Measurements from ENCODE around the gene ADAP1.
"Not testable (repeated sequence)": the region's sequence is repeated elsewhere in the genome, so short reads cannot be mapped to it uniquely, and the experiment has no call there.

ADAP1 gene

DNA sequence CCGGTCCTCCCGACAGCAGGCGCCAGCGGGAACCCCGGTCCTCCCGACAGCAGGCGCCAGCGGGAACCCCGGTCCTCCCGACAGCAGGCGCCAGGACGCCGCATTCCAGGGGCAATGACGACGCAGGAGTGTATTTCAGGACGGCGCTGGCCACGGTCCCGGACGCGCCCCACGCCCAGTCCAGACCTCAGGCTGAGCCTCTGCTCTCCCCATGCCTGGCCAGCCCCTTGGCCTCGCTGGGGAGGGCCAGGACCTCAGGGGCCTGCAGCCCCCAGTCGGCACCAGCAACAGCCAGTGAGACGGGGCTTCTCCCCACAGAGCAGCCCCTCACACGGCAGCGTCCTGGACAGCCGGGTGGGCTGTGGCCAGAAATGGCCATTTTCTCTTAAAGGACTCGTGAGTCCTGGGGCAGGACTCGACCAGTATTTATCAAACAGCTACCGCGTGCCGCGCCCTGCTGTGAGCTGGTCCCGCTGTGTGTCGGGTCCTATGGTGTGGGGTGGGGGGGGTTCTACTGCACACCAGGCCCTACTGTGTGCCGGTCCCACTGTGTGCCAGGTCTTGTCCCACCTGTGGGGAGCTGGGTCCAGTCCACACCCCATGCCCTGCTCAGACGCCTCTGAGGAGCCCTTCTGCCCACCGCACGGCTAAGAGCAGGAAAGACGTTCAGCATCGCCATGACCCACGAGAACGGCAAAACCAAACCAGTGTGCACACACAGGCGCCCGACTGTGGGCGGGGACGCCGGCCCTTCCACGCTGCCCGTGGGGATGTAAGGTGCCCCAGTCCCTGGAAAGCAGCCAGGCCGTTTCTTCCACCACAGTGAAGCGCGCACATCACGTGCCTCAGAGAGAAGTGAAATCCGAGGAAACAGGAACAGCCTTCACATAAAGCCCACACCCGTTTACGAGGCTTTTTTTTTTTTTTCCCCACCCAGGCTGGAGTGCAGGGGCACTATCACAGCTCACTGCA, 44.8 kb downstream of the ADAP1 start:
- Histone ChIP-seq H3K9me3 (ENCODE audit: control insufficient read depth, insufficient read depth, low read length) (no peaks in the 10 kb centered on the region), H3K4me3 (ENCODE audit: low read depth, low read length) (peak overlapping the region; percentile 26), H3K27me3 (ENCODE audit: control insufficient read depth, insufficient read depth, low read length) (peaks cover 12% of the 10 kb centered on the region), H3K4me1 (ENCODE audit: control insufficient read depth, insufficient read depth, low read length) (no peaks in the 10 kb centered on the region), H3K36me3 (ENCODE audit: control insufficient read depth, insufficient read depth, low read length) (no peaks in the 10 kb centered on the region), H3K9ac (ENCODE audit: low read depth, low read length) (no peak overlapping the region)

GRCh38 chr7:908591-909357, 45.7 kb downstream of the ADAP1 start:
- not testable (repeated sequence) for H3K9me3 ChIP-seq (ENCODE audit: control insufficient read depth, insufficient read depth, low read length); H3K4me1 ChIP-seq (ENCODE audit: control insufficient read depth, insufficient read depth, low read length); H3K36me3 ChIP-seq (ENCODE audit: control insufficient read depth, insufficient read depth, low read length); H3K9ac ChIP-seq (ENCODE audit: low read depth, low read length)
- H3K4me3 ChIP-seq (ENCODE audit: low read depth, low read length) = peak overlapping the region; percentile 26
- peaks cover 12% of the 10 kb centered on the region for H3K27me3 ChIP-seq (ENCODE audit: control insufficient read depth, insufficient read depth, low read length)

DNA sequence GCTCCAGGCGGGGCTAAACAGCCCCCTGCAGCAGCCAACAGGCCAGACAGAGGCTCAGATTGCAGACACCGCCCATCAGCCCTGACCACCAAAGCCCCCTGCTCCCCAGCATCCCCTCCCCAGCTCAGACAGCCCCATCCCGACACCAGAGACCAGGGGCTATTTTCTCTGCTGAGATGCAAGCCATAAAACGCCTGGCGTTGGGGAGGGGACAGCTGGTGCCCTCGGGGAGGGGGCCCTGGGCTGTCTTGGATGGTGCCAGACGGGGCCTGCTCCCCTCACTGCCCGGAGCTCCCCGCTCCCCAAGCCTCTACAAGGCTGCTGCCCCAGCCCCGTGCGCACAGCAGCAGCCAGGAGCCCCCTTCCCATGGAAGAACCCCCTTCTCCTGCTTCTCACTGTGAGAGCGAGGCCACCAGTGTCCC, 46.3 kb downstream of the ADAP1 start:
- Histone ChIP-seq H3K4me1 (ENCODE audit: control insufficient read depth, insufficient read depth, low read length) (no peaks in the 10 kb centered on the region), H3K4me3 (ENCODE audit: low read depth, low read length) (no peak overlapping the region), H3K27me3 (ENCODE audit: control insufficient read depth, insufficient read depth, low read length) (peaks cover 12% of the 10 kb centered on the region), H3K36me3 (ENCODE audit: control insufficient read depth, insufficient read depth, low read length) (no peaks in the 10 kb centered on the region), H3K9me3 (ENCODE audit: control insufficient read depth, insufficient read depth, low read length) (no peaks in the 10 kb centered on the region), H3K9ac (ENCODE audit: low read depth, low read length) (no peak overlapping the region)

- Histone ChIP-seq H3K4me1 (ENCODE audit: control insufficient read depth, insufficient read depth, low read length) (no peaks in the 10 kb centered on the region), H3K9me3 (ENCODE audit: control insufficient read depth, insufficient read depth, low read length) (no peaks in the 10 kb centered on the region), H3K9ac (ENCODE audit: low read depth, low read length) (no peak overlapping the region), H3K27me3 (ENCODE audit: control insufficient read depth, insufficient read depth, low read length) (peaks cover 12% of the 10 kb centered on the region), H3K36me3 (ENCODE audit: control insufficient read depth, insufficient read depth, low read length) (no peaks in the 10 kb centered on the region), H3K4me3 (ENCODE audit: low read depth, low read length) (no peak overlapping the region)
These were observed 47.1 kb downstream of the ADAP1 start for GRCh38 chr7:907158-907980.

DNA sequence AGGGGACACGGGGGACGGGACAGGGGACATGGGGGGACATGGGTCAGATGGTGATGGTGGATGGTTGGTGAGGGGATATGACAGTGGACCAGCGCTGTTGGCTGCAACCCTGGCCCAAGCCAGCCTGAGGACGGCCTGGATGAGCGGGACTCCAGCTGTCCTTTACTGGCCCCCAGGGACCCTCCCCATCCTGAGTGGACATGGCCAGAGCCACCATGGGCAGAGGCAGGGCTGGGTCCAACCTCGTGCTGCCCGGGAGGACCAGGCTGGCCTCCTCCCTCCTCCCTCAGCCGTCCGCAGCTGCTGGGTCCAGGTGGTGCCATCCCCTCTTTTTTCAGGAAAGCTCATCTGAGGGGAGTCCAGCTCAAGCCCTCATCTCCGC, 47.7 kb downstream of the ADAP1 start:
- H3K36me3 ChIP-seq (ENCODE audit: control insufficient read depth, insufficient read depth, low read length) = no peaks in the 10 kb centered on the region
- no peaks in the 10 kb centered on the region for H3K4me1 ChIP-seq (ENCODE audit: control insufficient read depth, insufficient read depth, low read length)
- H3K9me3 ChIP-seq (ENCODE audit: control insufficient read depth, insufficient read depth, low read length) = no peaks in the 10 kb centered on the region
- H3K4me3 ChIP-seq (ENCODE audit: low read depth, low read length) = no peak overlapping the region
- H3K27me3 ChIP-seq (ENCODE audit: control insufficient read depth, insufficient read depth, low read length) = peaks cover 12% of the 10 kb centered on the region
- H3K9ac ChIP-seq (ENCODE audit: low read depth, low read length) = no peak overlapping the region

- Histone ChIP-seq H3K36me3 (ENCODE audit: control insufficient read depth, insufficient read depth, low read length) (no peaks in the 10 kb centered on the region), H3K27me3 (ENCODE audit: control insufficient read depth, insufficient read depth, low read length) (peaks cover 12% of the 10 kb centered on the region), H3K9me3 (ENCODE audit: control insufficient read depth, insufficient read depth, low read length) (no peaks in the 10 kb centered on the region), H3K9ac (ENCODE audit: low read depth, low read length) (no peak overlapping the region), H3K4me1 (ENCODE audit: control insufficient read depth, insufficient read depth, low read length) (no peaks in the 10 kb centered on the region), H3K4me3 (ENCODE audit: low read depth, low read length) (no peak overlapping the region)
These were observed 49.6 kb downstream of the ADAP1 start for GRCh38 chr7:904847-905246.

- Histone ChIP-seq H3K27me3 (ENCODE audit: control insufficient read depth, insufficient read depth, low read length) (peaks cover 12% of the 10 kb centered on the region), H3K4me1 (ENCODE audit: control insufficient read depth, insufficient read depth, low read length) (no peaks in the 10 kb centered on the region), H3K4me3 (ENCODE audit: low read depth, low read length) (no peak overlapping the region), H3K9ac (ENCODE audit: low read depth, low read length) (no peak overlapping the region), H3K9me3 (ENCODE audit: control insufficient read depth, insufficient read depth, low read length) (no peaks in the 10 kb centered on the region), H3K36me3 (ENCODE audit: control insufficient read depth, insufficient read depth, low read length) (no peaks in the 10 kb centered on the region)
These were observed 50.3 kb downstream of the ADAP1 start for GRCh38 chr7:903921-904755.

DNA sequence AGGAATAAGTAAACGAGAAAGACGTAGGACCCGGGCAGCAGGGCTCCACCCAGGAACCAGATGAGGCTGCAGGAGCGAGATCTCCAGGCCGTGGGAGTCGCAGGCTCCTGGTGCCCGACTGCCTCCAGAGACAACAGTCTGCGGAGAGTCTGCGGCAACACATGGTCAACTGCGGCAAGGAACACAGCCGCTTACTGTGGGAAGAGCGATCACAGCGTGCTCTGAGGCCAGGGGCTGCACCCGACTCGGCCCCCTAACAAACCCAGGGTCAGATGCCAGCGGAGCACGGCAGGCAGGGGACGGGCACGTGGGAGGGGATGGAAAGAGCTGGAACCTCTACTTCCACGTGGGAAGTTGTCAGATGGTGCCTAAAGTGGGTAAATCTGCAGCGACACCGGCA, 51.5 kb downstream of the ADAP1 start:
- Histone ChIP-seq H3K9ac (ENCODE audit: low read depth, low read length) (no peak overlapping the region), H3K27me3 (ENCODE audit: control insufficient read depth, insufficient read depth, low read length) (peaks cover 12% of the 10 kb centered on the region), H3K9me3 (ENCODE audit: control insufficient read depth, insufficient read depth, low read length) (no peaks in the 10 kb centered on the region), H3K4me3 (ENCODE audit: low read depth, low read length) (no peak overlapping the region), H3K36me3 (ENCODE audit: control insufficient read depth, insufficient read depth, low read length) (peaks cover under 1% of the 10 kb centered on the region), H3K4me1 (ENCODE audit: control insufficient read depth, insufficient read depth, low read length) (no peaks in the 10 kb centered on the region)

- Histone ChIP-seq H3K4me1 (ENCODE audit: control insufficient read depth, insufficient read depth, low read length) (no peaks in the 10 kb centered on the region), H3K27me3 (ENCODE audit: control insufficient read depth, insufficient read depth, low read length) (peaks cover 12% of the 10 kb centered on the region), H3K9ac (ENCODE audit: low read depth, low read length) (peak overlapping the region; percentile 60), H3K36me3 (ENCODE audit: control insufficient read depth, insufficient read depth, low read length) (peaks cover 8% of the 10 kb centered on the region), H3K9me3 (ENCODE audit: control insufficient read depth, insufficient read depth, low read length) (no peaks in the 10 kb centered on the region), H3K4me3 (ENCODE audit: low read depth, low read length) (no peak overlapping the region)
These were observed 52.9 kb downstream of the ADAP1 start for GRCh38 chr7:901388-902154.

DNA sequence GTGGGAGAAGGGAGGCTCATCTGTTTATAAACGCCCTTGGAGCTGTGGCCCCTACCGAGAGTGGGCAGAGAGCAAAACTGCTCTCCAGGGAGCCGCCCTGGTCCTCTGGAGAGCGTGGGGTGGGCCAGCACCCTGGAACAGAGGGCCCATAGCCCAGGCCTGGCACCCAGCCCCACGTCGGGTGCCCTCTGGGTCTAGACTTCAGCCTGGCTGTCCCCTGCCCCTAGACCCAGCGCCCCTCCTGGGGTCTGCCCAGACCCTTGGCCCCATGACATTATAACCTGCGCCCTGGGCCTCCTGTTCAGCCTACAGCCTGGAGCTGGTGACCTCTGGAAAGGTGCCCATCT, 53.5 kb downstream of the ADAP1 start:
- Histone ChIP-seq H3K9ac (ENCODE audit: low read depth, low read length) (no peak overlapping the region), H3K27me3 (ENCODE audit: control insufficient read depth, insufficient read depth, low read length) (peaks cover 7% of the 10 kb centered on the region), H3K9me3 (ENCODE audit: control insufficient read depth, insufficient read depth, low read length) (no peaks in the 10 kb centered on the region), H3K4me1 (ENCODE audit: control insufficient read depth, insufficient read depth, low read length) (no peaks in the 10 kb centered on the region), H3K4me3 (ENCODE audit: low read depth, low read length) (no peak overlapping the region), H3K36me3 (ENCODE audit: control insufficient read depth, insufficient read depth, low read length) (peaks cover 12% of the 10 kb centered on the region)
